ENCODE data around the gene LAIR2.
"Not testable (repeated sequence)": the region's sequence is repeated elsewhere in the genome, so short reads cannot be mapped to it uniquely, and the experiment has no call there.

Gene LAIR2

GRCh38 chr19:54464630-54465425 lies 37.8 kb upstream of the LAIR2 start:
- peak; percentile 93 for DNase-seq

- DNase-seq: no peak
These were observed 37.1 kb upstream of the LAIR2 start for GRCh38 chr19:54465426-54466109.

GRCh38 chr19:54466110-54466480 lies 36.5 kb upstream of the LAIR2 start:
- not testable (repeated sequence) for DNase-seq

- no peak for DNase-seq
These were observed 33.1 kb upstream of the LAIR2 start for GRCh38 chr19:54469496-54469934.

GRCh38 chr19:54470276-54470887 lies 32.2 kb upstream of the LAIR2 start:
- DNase-seq: no peak

GRCh38 chr19:54470991-54471782 lies 31.4 kb upstream of the LAIR2 start:
- peak; percentile 63 for DNase-seq

- peak; percentile 91 for DNase-seq
These were observed 29.4 kb upstream of the LAIR2 start, which contains the start of gene CDC42EP5 for GRCh38 chr19:54473071-54473891. TSS of gene CDC42EP5 (minus strand) at chr19:54473296. CDS start at chr19:54465547, 7,749 bp downstream.

- DNase-seq: no peak
These were observed 28.7 kb upstream of the LAIR2 start for GRCh38 chr19:54473892-54474372.

GRCh38 chr19:54475706-54476105 lies 26.9 kb upstream of the LAIR2 start:
- DNase-seq: no peak

GRCh38 chr19:54477650-54478049 lies 25.0 kb upstream of the LAIR2 start:
- DNase-seq: no peak

- peak; percentile 85 for DNase-seq
These were observed 23.9 kb upstream of the LAIR2 start for GRCh38 chr19:54478677-54479266.

- no peak for DNase-seq
These were observed 22.6 kb upstream of the LAIR2 start for GRCh38 chr19:54480051-54480450.

GRCh38 chr19:54481326-54481930 lies 21.2 kb upstream of the LAIR2 start:
- peak; percentile 83 for DNase-seq

GRCh38 chr19:54482889-54483288 lies 19.7 kb upstream of the LAIR2 start:
- no peak for DNase-seq

GRCh38 chr19:54484451-54484850 lies 18.2 kb upstream of the LAIR2 start:
- DNase-seq: no peak

- no peak for DNase-seq
These were observed 16.8 kb upstream of the LAIR2 start for GRCh38 chr19:54485851-54486250.

- DNase-seq: no peak
These were observed 13.3 kb upstream of the LAIR2 start for GRCh38 chr19:54489341-54489740.

GRCh38 chr19:54489766-54490165 lies 12.9 kb upstream of the LAIR2 start:
- DNase-seq: no peak

- DNase-seq: no peak
These were observed 10.1 kb upstream of the LAIR2 start for GRCh38 chr19:54492568-54492967.

GRCh38 chr19:54493056-54493455 lies 9.6 kb upstream of the LAIR2 start:
- DNase-seq: not testable (repeated sequence)

All from eye (tissue), 1 donor.